Activated naive CD8-positive, alpha-beta T cell treated with anti-CD3 and anti-CD28 coated beads, Interleukin-2, amount 50 U/mL, for 16 hours (primary cell): ENCODE results near the gene LIPT1.
A peak's percentile ranks its signal among the peaks of the same experiment; 100 is the strongest.
"Not testable (repeated sequence)": the region's sequence is repeated elsewhere in the genome, so short reads cannot be mapped to it uniquely, and the experiment has no call there.

Experiments
- DNase-seq: peaks from one replicate; pipeline ENCODE4 v3.0.0-alpha.2; 2020; ENCODE audit warnings: low read depth, low spot score

LIPT1 gene

DNA sequence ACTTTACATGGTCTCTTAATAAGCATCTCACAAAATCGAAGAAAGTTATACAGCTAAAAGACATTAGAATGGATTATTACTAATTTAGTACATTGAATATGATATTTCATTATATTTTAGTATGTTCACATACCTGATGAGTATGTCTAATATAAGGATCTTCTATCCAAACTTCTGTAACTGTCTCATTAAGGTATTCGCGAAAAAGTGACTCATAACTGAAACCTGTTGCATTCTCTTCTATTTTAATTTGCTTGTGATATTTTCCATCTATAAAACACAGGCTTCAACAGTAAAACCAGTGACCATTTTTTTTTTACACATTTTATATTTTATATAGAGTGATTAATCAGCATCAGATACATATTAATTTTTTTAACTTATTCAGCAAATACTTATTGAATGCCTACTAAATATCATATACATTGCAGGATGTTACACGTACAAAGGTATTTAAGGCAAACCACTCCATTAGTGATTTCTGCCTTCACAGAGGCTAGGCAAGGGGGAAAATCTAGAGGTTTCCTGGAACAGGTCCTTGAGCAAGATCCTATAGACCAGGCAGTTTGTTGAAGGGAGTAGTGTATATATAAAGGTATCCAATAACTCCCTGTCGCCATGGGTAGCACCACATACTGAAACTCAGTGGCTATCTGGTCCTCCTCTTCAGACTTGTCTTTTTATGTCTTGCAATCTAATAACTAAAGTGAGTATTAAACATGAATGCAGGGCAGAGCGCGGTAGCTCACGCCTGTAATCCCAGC lies 16.8 kb downstream of the LIPT1 start:
- no peak for DNase-seq

DNA sequence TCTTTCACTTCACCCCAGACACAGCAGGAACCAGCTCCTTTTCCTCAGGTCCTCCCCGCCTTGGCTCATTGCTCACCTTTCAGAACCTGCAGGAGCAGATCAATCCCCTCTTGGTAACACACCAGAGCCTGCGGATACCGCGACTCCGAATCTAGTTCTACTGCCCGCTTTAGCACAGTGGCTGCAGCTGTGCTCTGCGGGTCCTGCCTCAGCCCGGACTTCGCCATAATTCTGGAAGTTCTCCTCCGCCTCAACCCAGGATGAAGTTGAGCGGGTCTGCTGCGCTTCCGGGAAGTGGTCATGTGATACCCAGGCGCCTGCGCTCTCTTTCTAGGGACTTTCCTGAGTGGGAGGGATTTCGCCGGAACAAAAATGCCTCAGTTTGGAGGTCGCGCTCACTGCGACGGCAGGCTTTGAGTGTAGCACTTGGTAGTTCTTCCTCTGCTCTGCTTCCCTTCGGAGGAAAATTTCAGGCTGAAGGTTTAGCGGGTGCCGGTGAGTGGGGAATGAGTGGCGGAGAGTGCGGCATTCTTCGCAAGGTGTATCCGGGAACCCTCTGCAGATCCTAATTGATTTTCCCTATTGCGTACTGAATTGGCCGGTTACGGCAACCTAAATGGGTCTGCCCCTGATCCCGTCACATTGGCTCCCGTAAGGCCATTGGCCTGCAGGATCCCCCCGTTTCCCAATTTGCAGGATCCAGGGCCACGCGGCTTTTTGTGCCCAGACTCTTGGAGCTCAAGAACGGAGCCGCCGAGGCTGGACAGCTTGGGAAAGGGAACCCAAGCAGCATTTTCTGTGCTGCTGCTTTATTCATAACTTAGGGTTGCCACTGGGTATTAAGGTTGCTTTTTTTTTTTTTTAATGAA lies 26.2 kb downstream of the LIPT1 start, which contains the start of the genes MITD1 and MRPL30:
Gene MITD1, minus strand, starts transcription at position 304 of the 869 bp plus-strand sequence. Its CDS starts 77 bp downstream, at position 227.
Gene MRPL30, plus strand, starts transcription at position 430 of the 869 bp plus-strand sequence. CDS start 5,020 bp downstream, outside the sequence.
- DNase-seq, result peak; percentile 77

DNA sequence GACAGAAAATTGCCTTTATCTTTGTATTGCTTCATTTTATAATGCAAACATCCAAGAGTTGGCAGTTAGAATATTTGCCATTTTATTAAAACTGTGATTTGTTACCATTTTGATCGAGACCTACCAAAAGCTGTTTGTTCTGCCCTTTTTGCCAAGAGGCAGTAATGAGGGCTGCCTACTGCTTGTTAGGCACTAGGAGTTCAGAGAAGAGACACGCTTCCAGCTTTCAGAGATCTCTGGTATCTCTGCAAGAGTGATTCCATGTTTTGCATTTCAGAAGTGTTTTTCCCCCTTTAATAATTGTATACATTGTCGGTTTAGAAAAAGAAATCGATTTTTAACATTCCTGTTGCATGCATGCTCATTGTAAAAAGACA lies 26.8 kb downstream of the LIPT1 start:
- DNase-seq, result no peak

DNA sequence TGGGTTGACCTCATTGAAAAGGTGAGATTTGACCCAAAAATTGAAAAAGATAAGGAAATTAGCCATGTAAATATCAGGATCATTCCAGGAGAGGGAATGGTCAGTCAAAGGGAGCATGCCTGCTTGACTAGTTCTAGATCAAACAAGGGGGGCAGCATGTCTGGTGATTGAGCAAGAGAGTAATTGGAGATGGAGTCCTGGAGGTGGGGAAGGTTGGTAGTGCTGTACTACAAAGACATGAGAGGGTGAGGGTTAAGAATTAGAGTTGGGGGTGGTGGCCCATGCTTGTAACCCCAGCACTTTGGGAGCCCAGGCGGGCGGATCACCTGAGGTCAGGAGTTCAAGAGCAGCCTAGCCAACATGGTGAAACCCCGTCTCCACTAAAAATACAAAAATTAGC lies 28.3 kb downstream of the LIPT1 start:
- DNase-seq, result no peak

DNA sequence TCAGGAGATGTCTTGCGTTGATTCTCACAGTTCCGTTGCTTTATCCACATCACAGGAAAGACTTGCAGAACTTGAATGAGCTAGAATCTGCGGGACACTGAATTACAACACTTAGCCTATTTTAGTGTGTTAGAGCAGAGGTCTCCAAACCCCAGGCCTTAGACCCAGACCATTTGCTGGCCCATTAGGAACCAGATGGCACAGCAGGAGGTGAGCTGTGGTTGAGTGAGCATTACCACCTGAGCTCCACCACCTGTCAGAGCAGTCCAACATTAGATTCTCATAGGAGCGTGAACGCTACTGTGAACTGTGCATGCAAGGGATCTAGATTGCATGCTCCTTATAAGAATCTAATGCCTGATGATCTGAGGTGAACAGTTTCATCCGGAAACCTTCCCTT lies 30.0 kb downstream of the LIPT1 start:
- no peak for DNase-seq

DNA sequence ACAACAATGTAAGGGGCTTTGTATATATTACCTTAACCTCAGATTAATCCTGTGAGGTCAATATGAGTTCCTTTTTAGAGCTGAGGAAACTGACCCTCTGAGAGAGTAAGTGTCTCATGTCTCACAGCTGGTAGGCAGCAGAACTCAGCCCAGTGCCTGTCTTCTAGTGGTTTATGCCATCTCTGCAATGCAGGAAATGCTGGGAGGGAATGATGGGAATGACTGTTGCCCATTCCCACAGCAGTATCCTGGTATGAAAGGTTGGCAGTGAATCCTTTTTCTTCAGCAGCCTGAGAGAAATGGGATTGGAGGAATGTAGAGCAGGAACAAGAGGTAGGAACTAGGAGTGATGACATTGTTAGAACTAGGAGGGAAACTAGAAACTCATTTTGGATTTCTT lies 32.2 kb downstream of the LIPT1 start:
- DNase-seq, result no peak

DNA sequence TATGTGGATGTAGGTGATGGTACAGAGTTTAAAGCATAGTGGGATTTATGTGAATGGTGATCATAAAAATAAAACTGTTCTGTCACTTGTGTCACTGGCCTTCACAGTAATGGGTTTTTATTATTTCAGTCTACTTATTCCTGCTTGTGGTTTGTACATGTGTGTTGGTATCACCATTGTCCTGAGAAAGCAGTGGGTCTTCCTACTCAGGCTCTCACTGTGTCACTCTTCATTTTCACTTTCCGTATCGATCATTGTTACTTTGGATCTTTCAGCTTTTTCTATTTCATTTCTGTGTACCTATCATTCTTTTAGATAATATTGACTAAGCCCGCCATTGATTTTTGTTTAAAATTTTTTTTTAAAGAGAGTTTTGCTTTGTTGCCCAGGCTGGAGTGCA lies 33.6 kb downstream of the LIPT1 start:
- no peak for DNase-seq

DNA sequence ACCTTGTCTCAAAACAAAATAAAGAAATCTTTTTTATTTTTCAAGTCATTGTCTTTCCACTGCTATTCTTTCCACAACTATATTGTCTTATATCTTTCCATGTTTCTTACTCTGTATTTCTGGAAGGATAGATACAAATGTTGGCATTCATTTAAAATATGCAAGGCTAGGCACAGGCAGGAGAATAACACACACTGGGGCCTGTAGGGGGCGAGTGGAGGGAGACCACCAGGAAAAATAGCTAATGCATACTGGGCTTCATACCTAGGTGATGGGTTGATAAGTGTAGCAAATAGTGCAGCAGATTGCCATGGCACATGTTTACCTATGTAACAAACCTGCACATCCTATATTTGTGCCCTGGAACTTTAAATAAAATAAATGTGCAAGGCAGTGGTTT lies 35.8 kb downstream of the LIPT1 start:
- DNase-seq, result no peak

DNA sequence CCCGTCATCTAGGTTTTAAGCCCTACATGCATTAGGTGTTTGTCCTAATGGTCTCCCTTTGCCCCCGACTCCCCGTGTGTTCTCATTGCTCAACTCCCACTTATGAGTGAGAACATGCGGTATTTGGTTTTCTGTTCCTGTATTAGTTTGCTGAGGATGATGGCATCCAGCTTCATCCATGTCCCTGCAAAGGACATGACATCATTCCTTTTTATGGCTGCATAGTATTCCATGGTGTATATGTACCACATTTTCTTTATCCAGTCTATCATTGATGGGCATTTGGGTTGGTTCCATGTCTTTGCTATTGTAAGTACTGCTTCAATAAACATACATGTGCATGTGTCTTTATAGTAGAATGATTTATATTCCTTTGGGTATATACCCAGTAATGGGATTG lies 37.6 kb downstream of the LIPT1 start:
- not testable (repeated sequence) for DNase-seq

DNA sequence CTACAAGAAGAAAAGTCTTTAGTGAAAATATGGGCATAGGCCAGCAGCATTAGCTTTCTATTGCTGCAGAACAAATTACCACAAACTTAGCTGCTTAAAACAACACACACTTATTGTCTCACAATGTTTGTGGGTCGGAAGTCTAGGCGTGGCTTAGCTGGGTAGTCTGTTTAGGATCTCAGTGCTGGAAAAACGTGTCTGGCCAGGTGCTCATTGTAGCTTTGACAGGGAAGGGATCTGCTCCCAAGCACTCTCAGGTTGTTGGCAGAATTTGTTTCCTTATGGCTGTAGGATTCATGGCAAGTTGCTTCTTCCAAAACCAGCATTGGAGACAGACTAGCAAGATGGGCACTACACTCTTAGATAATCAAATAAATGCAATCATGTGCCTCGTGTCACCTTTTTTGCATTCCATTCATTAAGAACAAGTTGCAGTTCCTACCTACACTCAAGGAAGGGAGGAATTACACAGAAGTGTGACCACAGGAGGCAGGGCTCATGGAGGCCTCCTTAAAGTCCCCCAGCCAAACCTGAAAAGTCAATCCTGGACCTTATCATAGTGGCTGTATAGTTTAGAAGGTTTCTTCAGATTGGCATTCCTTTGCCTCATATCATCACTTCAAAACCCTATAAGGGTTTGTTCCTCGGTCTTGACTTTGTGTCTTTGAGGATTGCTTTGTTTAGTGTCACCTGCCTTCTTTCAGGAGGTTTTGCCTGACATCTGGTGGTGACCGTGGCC lies 43.5 kb downstream of the LIPT1 start:
- DNase-seq, result no peak

DNA sequence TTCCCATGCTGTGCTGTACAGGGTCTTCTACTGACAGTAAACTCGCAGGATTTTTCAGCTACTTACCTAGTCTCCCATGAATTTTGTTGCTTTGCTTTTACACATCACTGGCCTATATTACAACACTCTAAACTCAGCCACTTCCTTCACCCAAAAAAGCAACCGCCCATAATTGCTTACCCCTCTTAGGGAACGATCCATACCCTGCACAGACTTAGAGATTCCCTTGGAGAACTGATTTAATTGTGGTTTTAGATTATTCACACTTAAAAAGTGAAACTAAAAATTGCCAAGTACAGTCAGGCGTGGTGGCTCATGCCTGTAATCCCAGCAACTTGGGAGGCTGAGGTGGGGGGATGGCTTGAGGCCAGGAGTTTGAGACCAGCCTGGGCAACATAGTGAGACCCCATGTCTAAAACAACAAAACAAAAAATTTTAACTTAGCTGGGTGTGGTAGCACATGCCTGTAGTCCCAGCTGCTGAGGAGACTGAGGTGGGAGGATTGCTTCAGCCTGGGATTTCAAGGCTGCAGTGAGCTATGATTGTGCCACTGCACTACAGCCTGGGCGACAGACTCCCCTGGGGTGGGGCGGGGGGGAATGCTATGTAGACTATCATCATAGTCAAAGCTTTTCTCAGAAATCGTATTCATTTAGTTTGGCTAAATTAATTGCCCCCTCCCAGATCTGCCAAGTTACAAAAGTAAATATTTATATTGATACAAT lies 45.5 kb downstream of the LIPT1 start:
- DNase-seq, result no peak

DNA sequence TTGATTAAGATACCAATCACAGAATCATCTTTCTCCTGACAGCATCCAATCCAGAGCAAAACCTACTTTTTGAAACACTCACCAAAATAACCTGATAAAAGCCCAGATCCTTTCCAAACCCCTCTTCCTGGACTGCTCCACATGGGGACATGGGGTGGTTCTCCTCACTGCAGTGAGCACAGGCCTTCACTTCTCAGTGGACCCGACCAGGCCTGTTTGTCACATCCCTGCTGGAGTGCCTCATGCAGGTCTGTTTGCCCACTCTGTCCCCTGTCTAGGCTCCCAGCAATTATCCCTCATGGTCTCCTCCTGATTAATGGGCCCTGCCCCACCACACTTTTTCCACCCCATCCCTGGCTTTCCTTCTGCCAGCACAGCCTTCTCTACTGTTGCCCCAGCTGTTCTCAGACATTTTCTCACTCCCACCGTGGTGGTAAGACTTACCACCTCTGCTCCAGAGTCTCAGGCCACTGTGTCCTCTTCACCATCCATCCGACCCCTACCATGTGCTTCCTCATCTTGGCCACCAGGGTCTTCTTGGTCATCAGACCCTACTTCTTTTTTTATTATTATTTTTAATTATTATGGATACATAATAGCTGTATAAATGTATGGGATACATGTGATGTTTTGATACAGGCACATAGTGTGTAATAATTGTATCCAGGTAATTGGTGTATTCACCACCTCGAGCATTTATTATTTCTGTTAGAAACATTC lies 47.4 kb downstream of the LIPT1 start:
- no peak for DNase-seq

DNA sequence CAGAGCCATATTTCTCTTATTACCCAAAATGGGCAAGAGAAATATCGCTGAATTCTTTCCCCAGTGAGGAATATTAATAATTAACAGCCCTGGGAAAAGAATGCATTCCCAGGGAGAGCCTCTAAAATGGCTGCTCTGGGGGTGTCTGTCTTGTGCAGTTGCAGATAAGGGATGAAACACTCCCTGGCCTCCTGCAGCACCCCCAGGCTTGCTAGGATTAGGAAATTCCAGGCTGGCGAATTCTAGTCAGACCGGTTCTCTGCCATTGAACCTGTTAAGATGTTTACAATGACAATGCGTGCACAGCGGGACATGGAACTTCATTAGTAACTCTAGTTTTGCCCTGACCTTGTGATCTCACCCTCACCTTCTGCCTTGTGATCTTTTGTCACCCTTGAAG lies 50.7 kb downstream of the LIPT1 start:
- DNase-seq, result no peak
